H9 (cell line): ENCODE data around the gene MYH8. TPM values are rescaled to one million over a fixed set of nuclear protein-coding genes. Genes with fewer than 3 reads are reported as not detected.

ENCODE experiments used
- DNase-seq: peaks from one replicate; pipeline ENCODE4 v3.0.0-alpha.2; 2017
- H2AFZ ChIP-seq: one replicate; pipeline ENCODE4 v1.6.1; 2013; ENCODE audit warnings: mild to moderate bottlenecking, low read length, control low read depth, moderate library complexity
- H2AK5ac ChIP-seq: 2 replicates; pipeline ENCODE4 v1.6.1; 2013; ENCODE audit warnings: low read length, control low read depth, mixed read lengths; ENCODE audit not compliant: insufficient read length
- H2BK120ac ChIP-seq: one replicate; pipeline ENCODE4 v1.6.1; 2013; ENCODE audit warnings: low read depth, mild to moderate bottlenecking, low read length, control low read depth, inconsistent platforms; ENCODE audit not compliant: poor library complexity, severe bottlenecking
- H2BK12ac ChIP-seq: 2 replicates; pipeline ENCODE4 v1.6.1; 2013; ENCODE audit warnings: low read length, control low read depth, mixed read lengths, low read depth; ENCODE audit not compliant: insufficient read length
- H2BK15ac ChIP-seq: 2 replicates; pipeline ENCODE4 v1.6.1; 2013; ENCODE audit warnings: low read depth, low read length, control low read depth
- H2BK20ac ChIP-seq: one replicate; pipeline ENCODE4 v1.6.1; 2013; ENCODE audit warnings: low read depth, mild to moderate bottlenecking, low read length, control low read depth, inconsistent platforms; ENCODE audit not compliant: poor library complexity, severe bottlenecking
- H2BK5ac ChIP-seq: 2 replicates; pipeline ENCODE4 v1.6.1; 2013; ENCODE audit warnings: low read length, control low read depth, mixed read lengths; ENCODE audit not compliant: insufficient read length
- H3K14ac ChIP-seq: 2 replicates; pipeline ENCODE4 v1.6.1; 2013; ENCODE audit warnings: low read length, control low read depth; ENCODE audit not compliant: insufficient read depth
- H3K18ac ChIP-seq: 2 replicates; pipeline ENCODE4 v1.6.1; 2013; ENCODE audit warnings: low read depth, mild to moderate bottlenecking, mixed read lengths, low read length, control low read depth; ENCODE audit not compliant: insufficient read length
- H3K23ac ChIP-seq: 2 replicates; pipeline ENCODE4 v1.6.1; 2013; ENCODE audit warnings: low read length, control low read depth, mixed read lengths, low read depth; ENCODE audit not compliant: insufficient read length
- H3K23me2 ChIP-seq: 2 replicates; pipeline ENCODE4 v1.6.1; 2013; ENCODE audit warnings: low read depth, mild to moderate bottlenecking, mixed read lengths, low read length, control low read depth; ENCODE audit not compliant: insufficient read length, poor library complexity, severe bottlenecking
- H3K27ac ChIP-seq: 2 replicates; pipeline ENCODE4 v1.5.1; 2013; ENCODE audit warnings: low read length, control low read depth, mixed read lengths, low read depth; ENCODE audit not compliant: insufficient read length
- H3K27me3 ChIP-seq: 2 replicates; pipeline ENCODE4 v1.6.1; 2013; ENCODE audit warnings: low read length, control low read depth, inconsistent platforms; ENCODE audit not compliant: insufficient read depth
- H3K4ac ChIP-seq: 2 replicates; pipeline ENCODE4 v1.6.1; 2013; ENCODE audit warnings: low read depth, mild to moderate bottlenecking, control low read depth, inconsistent platforms, low read length, moderate library complexity
- H3K4me1 ChIP-seq: 2 replicates; pipeline ENCODE4 v1.6.1; 2013; ENCODE audit warnings: low read length, control low read depth, inconsistent platforms; ENCODE audit not compliant: insufficient read depth
- H3K4me2 ChIP-seq: 2 replicates; pipeline ENCODE4 v1.6.1; 2013; ENCODE audit warnings: low read length, control low read depth, mixed read lengths; ENCODE audit not compliant: insufficient read length, insufficient read depth
- H3K56ac ChIP-seq: 2 replicates; pipeline ENCODE4 v1.6.1; 2013; ENCODE audit warnings: low read depth, mild to moderate bottlenecking, mixed read lengths, low read length, control low read depth; ENCODE audit not compliant: insufficient read length
- H3K79me1 ChIP-seq: 2 replicates; pipeline ENCODE4 v1.6.1; 2013; ENCODE audit warnings: low read depth, mild to moderate bottlenecking, moderate library complexity, low read length, control low read depth, inconsistent platforms; ENCODE audit not compliant: insufficient read depth, poor library complexity, severe bottlenecking
- H3K79me2 ChIP-seq: 2 replicates; pipeline ENCODE4 v1.6.1; 2013; ENCODE audit warnings: low read length, control low read depth, inconsistent platforms; ENCODE audit not compliant: insufficient read depth
- H3K9ac ChIP-seq: 2 replicates; pipeline ENCODE4 v1.6.1; 2013; ENCODE audit warnings: low read length, control low read depth, mixed read lengths; ENCODE audit not compliant: insufficient read length; ENCODE audit errors: extremely low read depth
- H3K9me3 ChIP-seq: one replicate; pipeline ENCODE4 v1.6.1; 2013; ENCODE audit warnings: low read depth, low read length, inconsistent platforms; ENCODE audit not compliant: control insufficient read depth
- H3T11ph ChIP-seq: one replicate; pipeline ENCODE4 v1.6.1; 2013; ENCODE audit warnings: mild to moderate bottlenecking, low read length, control low read depth, inconsistent platforms
- H4K20me1 ChIP-seq: one replicate; pipeline ENCODE4 v1.6.1; 2013; ENCODE audit not compliant: control insufficient read depth, insufficient read length, insufficient read depth
- H4K5ac ChIP-seq: 2 replicates; pipeline ENCODE4 v1.6.1; 2013; ENCODE audit warnings: low read depth, mild to moderate bottlenecking, mixed read lengths, low read length, control low read depth; ENCODE audit not compliant: insufficient read length
- H4K8ac ChIP-seq: replicated peaks from 2 replicates; pipeline ENCODE4 v1.6.1; 2013; ENCODE audit warnings: low read length, control low read depth, mixed read lengths, low read depth; ENCODE audit not compliant: insufficient read length
- H4K91ac ChIP-seq: 2 replicates; pipeline ENCODE4 v1.6.1; 2013; ENCODE audit warnings: low read depth, mild to moderate bottlenecking, moderate library complexity, mixed read lengths, low read length, control low read depth; ENCODE audit not compliant: insufficient read length
- H3K27ac Mint-ChIP-seq, 3 experiments: 2 replicates in 2 of 3; 3 replicates in 1 of 3; pipeline ENCODE4 v1.8.0; 2020 to 2021; ENCODE audit warnings: mixed read lengths in 3 of 3, mild to moderate bottlenecking in 1 of 3, moderate library complexity in 1 of 3
- H3K27me3 Mint-ChIP-seq: 2 replicates; pipeline ENCODE4 v1.8.0; 2021; ENCODE audit warnings: low read depth, mild to moderate bottlenecking, moderate library complexity, mixed read lengths
- H3K36me3 Mint-ChIP-seq, 3 experiments: 2 replicates in 2 of 3; 3 replicates in 1 of 3; pipeline ENCODE4 v1.8.0; 2020 to 2021; ENCODE audit warnings: low read depth in 3 of 3, mixed read lengths in 3 of 3; ENCODE audit not compliant: insufficient read depth in 1 of 3
- H3K4me1 Mint-ChIP-seq, 2 experiments: 2 replicates each; pipeline ENCODE4 v1.8.0; 2020; ENCODE audit warnings: mixed read lengths in 2 of 2
- H3K4me3 Mint-ChIP-seq, 2 experiments: 2 replicates in 1 of 2; 3 replicates in 1 of 2; pipeline ENCODE4 v1.8.0; 2020 to 2021; ENCODE audit warnings: mild to moderate bottlenecking in 2 of 2, mixed read lengths in 2 of 2, moderate library complexity in 1 of 2
- H3K9me3 Mint-ChIP-seq, 2 experiments: 2 replicates in 1 of 2; 3 replicates in 1 of 2; pipeline ENCODE4 v1.8.0; 2020; ENCODE audit warnings: mild to moderate bottlenecking in 2 of 2, mixed read lengths in 2 of 2, moderate library complexity in 1 of 2
- CTCF ChIP-seq: fragments of 200-600 bp; sonication (generic); conservative IDR thresholded peaks from 3 replicates; pipeline ENCODE4 v1.8.0; 2021; ENCODE audit warnings: antibody characterized with exemption, mild to moderate bottlenecking
- WGBS: extraction: QIAGEN DNeasy Blood & Tissue Kit; methylation state at CpG from one replicate; pipeline ENCODE4 v1.1.7; 2013; ENCODE audit warnings: missing lambda C conversion rate, low lambda C conversion rate, mixed read lengths; ENCODE audit not compliant: insufficient read length; ENCODE audit errors: extremely low coverage; 5-methylcytosine and 5-hydroxymethylcytosine counted together
- total RNA-seq: library from RNA; stranded (reverse); gene quantifications from 2 replicates; pipeline ENCODE4 v1.2.1, GENCODE V29; 2021

Gene MYH8
- total RNA-seq, 1 experiment from 2014 or later = not detected

GRCh38 chr17:10372906-10373305, 48.8 kb downstream of the MYH8 start, which contains the start of gene MYH13:
MYH13 (minus strand) TSS chr17:10373006; CDS start chr17:10364530, 8,476 bp downstream.
- no peaks in the 10 kb centered on the region for H3K27me3 ChIP-seq
- H3K27ac ChIP-seq = no peak within 1 kb of the TSS
- H4K5ac ChIP-seq = no peak within 1 kb of the TSS
- no peak within 1 kb of the TSS for H2BK15ac ChIP-seq
- H2BK12ac ChIP-seq = no peak within 1 kb of the TSS
- no peak within 1 kb of the TSS for H3K4ac ChIP-seq
- H3K79me2 ChIP-seq = no peaks in the 10 kb centered on the region
- no peak within 1 kb of the TSS for H3K56ac ChIP-seq
- H3K27ac Mint-ChIP-seq = no peak within 1 kb of the TSS
- no peak within 1 kb of the TSS for H3K9ac ChIP-seq
- H2AK5ac ChIP-seq = no peak within 1 kb of the TSS
- no peak within 1 kb of the TSS for H3K18ac ChIP-seq
- H3K23ac ChIP-seq = no peak within 1 kb of the TSS
- H4K8ac ChIP-seq = no peak within 1 kb of the TSS
- no peak within 1 kb of the TSS for H2BK5ac ChIP-seq
- no peak within 1 kb of the TSS for H3T11ph ChIP-seq
- H3K36me3 Mint-ChIP-seq = no peaks in the 10 kb centered on the region
- H3K14ac ChIP-seq = no peak within 1 kb of the TSS
- H2BK120ac ChIP-seq = no peak within 1 kb of the TSS
- no peaks in the 10 kb centered on the region for H3K9me3 Mint-ChIP-seq
- no peak within 1 kb of the TSS for H2AFZ ChIP-seq
- H4K91ac ChIP-seq = no peak within 1 kb of the TSS
- no peak within 1 kb of the TSS for H3K4me2 ChIP-seq
- no peaks in the 10 kb centered on the region for H3K4me1 ChIP-seq
- no peaks in the 10 kb centered on the region for H3K79me1 ChIP-seq
- H3K23me2 ChIP-seq = no peaks in the 10 kb centered on the region
- peaks cover 1% of the 10 kb centered on the region for H3K27me3 Mint-ChIP-seq
- no peaks in the 10 kb centered on the region for H3K9me3 ChIP-seq
- H3K4me1 Mint-ChIP-seq = no peaks in the 10 kb centered on the region
- no peaks in the 10 kb centered on the region for H4K20me1 ChIP-seq
- no peak within 1 kb of the TSS for H3K4me3 Mint-ChIP-seq
- no CpG with 5 or more reads among the region's 5 CpGs for WGBS
- no peak for TF ChIP-seq CTCF
- no peak for DNase-seq
- H2BK20ac ChIP-seq = no peak within 1 kb of the TSS
